ENCODE measurements around the gene SLC6A2. TPM values are rescaled to one million over a fixed set of nuclear protein-coding genes. Genes with fewer than 3 reads are reported as not detected.

SLC6A2 gene
- total and polyA plus RNA-seq, 9 of the 15 experiments (the other 6 are each of a cell fraction or from before 2014, with no cell fraction given): not detected

- Histone ChIP-seq H3K9ac (ENCODE audit: insufficient read depth in 1 of 2, low read depth in 2 of 2, low read length in 2 of 2) (no peak overlapping the region), H3K9me3 (replicated peaks; ENCODE audit: control insufficient read depth, insufficient read depth, low read depth, low read length) (no peaks in the 10 kb centered on the region), H3K4me2 (ENCODE audit: insufficient read depth, low read length) (no peak overlapping the region), H3K4me1 (replicated peaks in 1 of 2; ENCODE audit: control insufficient read depth in 2 of 2, insufficient read depth in 2 of 2, low read length in 2 of 2) (no peaks in the 10 kb centered on the region), H3K79me2 (ENCODE audit: control insufficient read depth, insufficient read depth, low read length) (no peaks in the 10 kb centered on the region), H4K20me1 (replicated peaks; ENCODE audit: control insufficient read depth, insufficient read depth, low read length) (no peaks in the 10 kb centered on the region; the same call in 1 of the 2 replicates), H3K27me3 (ENCODE audit: control insufficient read depth in 2 of 2, insufficient read depth in 2 of 2, low read length in 2 of 2) (peaks cover 12 to 49% of the 10 kb centered on the region in 2 experiments; a peak in 4 of 5 replicates), H2AFZ (ENCODE audit: low read depth, low read length) (no peak overlapping the region), H3K9me1 (ENCODE audit: control insufficient read depth, insufficient read depth, low read length) (no peaks in the 10 kb centered on the region), H3K27ac (ENCODE audit: extremely low read depth, low read depth, low read length) (no peak overlapping the region), H3K36me3 (ENCODE audit: control insufficient read depth, insufficient read depth, low read length) (no peaks in the 10 kb centered on the region), H3K4me3 (no peak overlapping the region)
- POLR2A ChIA-PET: no interaction called here
- no peak for DNase-seq (ENCODE audit: extremely low read depth in 1 of 4, low spot score in 3 of 4)
- TF ChIP-seq HDAC2 (IDR thresholded peaks at IDR 0.05) (no peak), POLR2H (tag; IDR thresholded peaks at IDR 0.05; ENCODE audit: low read depth) (no peak)
- intact Hi-C loops (cut with micrococcal nuclease): no loop called here
- BruUV-seq (replicated peaks): no TSS peak
- FAIRE-seq: no peak
- ATAC-seq: no peak
- CTCF ChIA-PET (ENCODE audit: low intra/inter-chr PET ratio): no interaction called here
- WGBS (ENCODE audit: insufficient coverage, low coverage, missing lambda C conversion rate): 2% methylated on average over 7 of the region's 7 CpGs
- in situ Hi-C loops (cut with MboI): no loop called here
These were observed 3.2 kb downstream of the SLC6A2 start for GRCh38 chr16:55658898-55659420.

- Histone ChIP-seq H3K27ac (ENCODE audit: extremely low read depth, low read depth, low read length) (no peak overlapping the region), H4K20me1 (replicated peaks; ENCODE audit: control insufficient read depth, insufficient read depth, low read length) (no peaks in the 10 kb centered on the region; the same call in 1 of the 2 replicates), H3K27me3 (ENCODE audit: control insufficient read depth in 2 of 2, insufficient read depth in 2 of 2, low read length in 2 of 2) (peaks cover 6 to 39% of the 10 kb centered on the region in 2 experiments; a peak in 4 of 5 replicates), H3K9me1 (ENCODE audit: control insufficient read depth, insufficient read depth, low read length) (no peaks in the 10 kb centered on the region), H3K4me1 (replicated peaks in 1 of 2; ENCODE audit: control insufficient read depth in 2 of 2, insufficient read depth in 2 of 2, low read length in 2 of 2) (no peaks in the 10 kb centered on the region), H2AFZ (ENCODE audit: low read depth, low read length) (no peak overlapping the region), H3K4me3 (no peak overlapping the region), H3K4me2 (ENCODE audit: insufficient read depth, low read length) (no peak overlapping the region), H3K36me3 (ENCODE audit: control insufficient read depth, insufficient read depth, low read length) (no peaks in the 10 kb centered on the region), H3K9me3 (replicated peaks; ENCODE audit: control insufficient read depth, insufficient read depth, low read depth, low read length) (no peaks in the 10 kb centered on the region), H3K9ac (ENCODE audit: insufficient read depth in 1 of 2, low read depth in 2 of 2, low read length in 2 of 2) (no peak overlapping the region), H3K79me2 (ENCODE audit: control insufficient read depth, insufficient read depth, low read length) (no peaks in the 10 kb centered on the region)
- 0% methylated on average over 1 of the region's 1 CpG for WGBS (ENCODE audit: insufficient coverage, low coverage, missing lambda C conversion rate)
- ATAC-seq (no peak), FAIRE-seq (no peak), DNase-seq (ENCODE audit: extremely low read depth in 1 of 4, low spot score in 3 of 4) (no peak)
- in situ Hi-C loops (cut with MboI): no loop called here
- ChIA-PET POLR2A (no interaction called here), CTCF (ENCODE audit: low intra/inter-chr PET ratio) (no interaction called here)
- no TSS peak for BruUV-seq (replicated peaks)
- TF ChIP-seq UBTF (IDR thresholded peaks at IDR 0.05; ENCODE audit: borderline replicate concordance in 1 of 2, low read depth in 2 of 2, low read length in 2 of 2): no peak
- no peak for TF ChIP-seq ZEB2 (IDR thresholded peaks at IDR 0.05)
- no peak for TF ChIP-seq NUFIP1 (IDR thresholded peaks at IDR 0.05; ENCODE audit: partially characterized antibody)
- TF ChIP-seq ZFP36 (IDR thresholded peaks at IDR 0.05; ENCODE audit: low read depth, low read length, partially characterized antibody): no peak
- TF ChIP-seq ZNF830 (CRISPR knock-in tag; IDR thresholded peaks at IDR 0.05): no peak
- no peak for TF ChIP-seq RFX7 (CRISPR knock-in tag; IDR thresholded peaks at IDR 0.05)
- intact Hi-C loops (cut with micrococcal nuclease): no loop called here
These were observed 4.2 kb downstream of the SLC6A2 start for GRCh38 chr16:55660026-55660425.

All from K562 (cell line).